Measurements from ENCODE around the gene ANK3.

ANK3 gene

DNA sequence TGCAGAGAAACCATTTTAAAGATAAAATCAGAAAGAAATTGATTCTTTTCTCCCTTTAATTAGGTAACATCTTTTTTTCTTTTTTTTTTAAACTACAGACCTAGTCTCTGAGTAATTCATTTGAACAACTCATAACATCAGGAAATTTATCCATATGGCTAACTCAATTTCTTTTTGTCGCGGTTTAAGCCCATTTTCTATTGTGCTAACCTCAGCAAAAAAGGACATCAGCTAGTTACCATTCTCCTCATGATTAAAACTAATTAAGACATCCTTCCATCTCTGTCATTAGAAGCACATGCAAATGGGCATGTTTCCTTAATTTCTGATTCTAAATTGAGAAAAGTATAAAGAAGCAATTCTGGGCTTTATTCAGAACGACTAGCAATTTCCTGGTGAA, 57.8 kb downstream of the ANK3 start:
- Mint-ChIP-seq H3K9me3 (no peaks in the 10 kb centered on the region), H3K4me3 (no peak overlapping the region), H3K27ac (no peak overlapping the region), H3K4me1 (ENCODE audit: low read depth) (no peaks in the 10 kb centered on the region), H3K36me3 (ENCODE audit: low read depth) (no peaks in the 10 kb centered on the region), H3K27me3 (no peaks in the 10 kb centered on the region)

DNA sequence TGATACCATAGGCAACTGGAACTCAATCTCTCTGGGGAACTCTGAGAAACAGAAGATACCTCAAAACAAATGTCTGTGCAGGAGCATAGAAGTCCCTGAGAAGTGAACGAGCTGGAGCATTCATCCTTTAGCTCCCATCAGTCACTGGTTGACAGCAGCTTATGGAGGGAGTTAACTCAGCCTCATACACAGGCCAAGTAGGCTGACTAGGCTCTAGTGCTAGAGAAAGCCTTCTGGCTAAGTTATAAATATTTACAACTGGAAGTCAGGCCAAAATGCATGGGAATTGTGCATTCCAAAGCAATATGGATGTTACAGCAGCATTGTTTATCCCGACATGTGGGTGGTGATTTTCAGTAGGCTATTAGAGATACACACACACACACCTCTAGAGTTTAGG, 66.5 kb downstream of the ANK3 start:
- H3K4me1 Mint-ChIP-seq (ENCODE audit: low read depth): no peaks in the 10 kb centered on the region
- H3K27me3 Mint-ChIP-seq: no peaks in the 10 kb centered on the region
- H3K36me3 Mint-ChIP-seq (ENCODE audit: low read depth): no peaks in the 10 kb centered on the region
- H3K9me3 Mint-ChIP-seq: no peaks in the 10 kb centered on the region
- no peak overlapping the region for H3K4me3 Mint-ChIP-seq
- no peak overlapping the region for H3K27ac Mint-ChIP-seq

DNA sequence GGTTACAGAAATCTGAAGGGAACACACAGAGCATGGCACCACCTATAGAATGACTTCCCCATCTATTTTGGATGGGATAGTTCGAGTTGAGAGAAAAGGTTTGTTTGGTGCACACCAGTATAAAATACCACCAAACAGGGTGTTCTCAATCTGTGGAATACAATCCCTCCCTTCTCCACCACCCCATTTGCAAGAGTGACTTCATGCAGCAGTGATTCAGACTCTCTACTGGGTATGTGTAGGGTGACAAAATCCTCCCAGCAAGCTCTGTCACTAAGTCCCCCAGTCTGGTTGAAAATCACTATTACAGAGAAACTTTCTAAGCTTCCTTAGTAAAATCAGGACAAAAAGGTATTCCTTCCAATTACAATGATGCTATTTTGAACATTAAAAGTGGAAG, 69.0 kb downstream of the ANK3 start:
- Mint-ChIP-seq H3K4me1 (ENCODE audit: low read depth) (no peaks in the 10 kb centered on the region), H3K36me3 (ENCODE audit: low read depth) (no peaks in the 10 kb centered on the region), H3K4me3 (no peak overlapping the region), H3K27me3 (no peaks in the 10 kb centered on the region), H3K27ac (no peak overlapping the region), H3K9me3 (no peaks in the 10 kb centered on the region)

DNA sequence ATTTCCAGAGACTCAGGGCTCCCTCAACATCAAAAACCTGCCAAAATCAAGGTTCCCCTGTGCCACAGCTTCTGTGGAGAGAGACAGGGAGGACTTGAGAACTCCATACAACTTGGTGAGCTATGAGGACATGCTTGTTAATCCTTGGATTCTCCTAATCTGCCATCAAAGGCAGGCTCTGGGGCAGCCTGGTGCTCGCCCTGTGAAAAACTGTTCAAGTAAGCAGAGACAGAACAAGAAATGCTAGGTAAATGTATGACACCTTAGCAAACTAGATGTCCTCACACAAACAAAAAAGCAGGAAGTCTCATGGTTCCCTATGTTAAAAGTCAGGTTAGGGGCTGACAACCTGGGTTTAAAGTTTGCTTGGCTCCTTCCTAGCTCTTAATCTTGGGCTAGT, 73.6 kb downstream of the ANK3 start:
- no peak overlapping the region for H3K27ac Mint-ChIP-seq
- no peaks in the 10 kb centered on the region for H3K27me3 Mint-ChIP-seq
- H3K4me1 Mint-ChIP-seq (ENCODE audit: low read depth): peaks cover 15% of the 10 kb centered on the region
- no peak overlapping the region for H3K4me3 Mint-ChIP-seq
- no peaks in the 10 kb centered on the region for H3K36me3 Mint-ChIP-seq (ENCODE audit: low read depth)
- no peaks in the 10 kb centered on the region for H3K9me3 Mint-ChIP-seq

DNA sequence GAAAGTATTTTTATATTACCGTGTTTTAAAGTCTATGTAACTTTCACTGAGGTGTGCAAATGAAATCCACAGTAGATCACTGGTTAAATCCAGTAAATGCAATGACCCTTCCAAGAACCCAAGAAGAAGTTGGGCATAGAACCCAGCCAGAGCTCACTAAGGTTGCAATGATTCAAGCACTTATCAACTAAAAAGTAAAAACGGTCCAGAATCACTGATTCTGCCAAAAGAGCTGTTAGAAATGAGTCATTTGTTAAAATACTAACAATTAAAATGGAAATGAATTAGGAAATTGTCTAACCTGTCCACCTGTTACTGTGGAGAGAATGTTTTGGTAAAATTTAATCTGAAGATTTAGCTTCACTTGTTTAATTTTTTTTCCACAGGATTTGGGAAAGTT, 74.4 kb downstream of the ANK3 start:
- H3K9me3 Mint-ChIP-seq: no peaks in the 10 kb centered on the region
- H3K36me3 Mint-ChIP-seq (ENCODE audit: low read depth): no peaks in the 10 kb centered on the region
- H3K27me3 Mint-ChIP-seq: no peaks in the 10 kb centered on the region
- peaks cover 15% of the 10 kb centered on the region for H3K4me1 Mint-ChIP-seq (ENCODE audit: low read depth)
- H3K4me3 Mint-ChIP-seq: no peak overlapping the region
- no peak overlapping the region for H3K27ac Mint-ChIP-seq

DNA sequence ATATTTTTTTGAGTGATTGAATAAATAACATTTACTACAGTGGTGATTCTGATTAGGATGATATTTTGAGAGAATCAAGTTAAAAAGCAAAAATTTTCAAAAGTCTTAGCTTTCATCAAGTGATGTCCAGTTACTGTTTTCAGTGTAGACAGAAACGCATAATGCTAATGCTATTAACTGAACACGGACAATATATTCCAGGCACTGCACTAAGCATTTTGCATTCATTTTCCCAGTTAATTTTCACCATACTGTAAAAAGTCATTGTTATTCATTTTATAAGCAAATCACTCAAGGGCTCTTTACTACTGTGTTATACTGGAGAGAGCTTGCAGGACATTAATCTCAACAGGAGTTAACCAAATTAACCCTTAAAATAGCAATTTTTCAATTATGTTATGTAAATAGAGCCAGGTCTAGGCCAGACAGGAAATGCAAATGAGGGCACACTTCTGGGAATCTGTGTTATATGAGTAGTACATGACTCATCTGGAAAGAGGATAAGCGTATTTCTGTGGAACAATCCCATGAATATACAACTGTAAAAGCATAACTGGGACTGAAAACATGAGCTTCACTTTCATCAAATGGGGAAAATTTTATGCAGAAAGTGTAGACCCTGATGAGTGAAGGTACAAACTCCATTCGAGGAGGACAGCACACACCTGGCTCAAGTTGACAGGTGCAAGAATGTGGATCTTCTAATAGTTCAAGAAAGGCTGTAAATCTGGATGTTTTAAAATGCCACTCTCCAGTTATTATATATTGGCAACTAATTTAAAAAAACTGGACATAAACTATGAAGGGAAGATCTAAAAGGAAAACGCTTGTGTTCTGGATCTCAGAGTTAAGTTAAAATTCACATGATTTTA, 75.4 kb downstream of the ANK3 start:
- Mint-ChIP-seq H3K36me3 (ENCODE audit: low read depth) (no peaks in the 10 kb centered on the region), H3K4me1 (ENCODE audit: low read depth) (peaks cover 15% of the 10 kb centered on the region), H3K9me3 (no peaks in the 10 kb centered on the region), H3K27me3 (no peaks in the 10 kb centered on the region), H3K4me3 (no peak overlapping the region), H3K27ac (no peak overlapping the region)

DNA sequence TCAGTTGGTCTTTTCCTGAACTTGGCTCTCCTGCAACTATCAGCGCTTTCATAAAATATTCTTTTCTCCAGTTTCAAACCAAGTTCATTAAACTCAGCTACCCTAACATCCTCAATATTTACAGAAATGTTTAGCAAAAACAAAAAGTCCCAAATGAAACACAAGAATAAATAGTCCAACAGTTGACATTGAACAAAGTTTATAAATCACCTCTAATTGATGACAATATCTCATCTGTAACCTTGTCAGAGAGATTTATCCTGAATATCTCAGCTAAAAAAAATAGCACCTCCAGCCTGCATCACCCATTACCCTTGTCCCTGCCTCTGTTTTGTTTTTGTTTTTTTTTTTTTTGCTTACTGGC, 76.1 kb downstream of the ANK3 start:
- no peaks in the 10 kb centered on the region for H3K36me3 Mint-ChIP-seq (ENCODE audit: low read depth)
- no peak overlapping the region for H3K4me3 Mint-ChIP-seq
- H3K9me3 Mint-ChIP-seq: no peaks in the 10 kb centered on the region
- H3K27ac Mint-ChIP-seq: no peak overlapping the region
- no peaks in the 10 kb centered on the region for H3K27me3 Mint-ChIP-seq
- peaks cover 15% of the 10 kb centered on the region for H3K4me1 Mint-ChIP-seq (ENCODE audit: low read depth)

DNA sequence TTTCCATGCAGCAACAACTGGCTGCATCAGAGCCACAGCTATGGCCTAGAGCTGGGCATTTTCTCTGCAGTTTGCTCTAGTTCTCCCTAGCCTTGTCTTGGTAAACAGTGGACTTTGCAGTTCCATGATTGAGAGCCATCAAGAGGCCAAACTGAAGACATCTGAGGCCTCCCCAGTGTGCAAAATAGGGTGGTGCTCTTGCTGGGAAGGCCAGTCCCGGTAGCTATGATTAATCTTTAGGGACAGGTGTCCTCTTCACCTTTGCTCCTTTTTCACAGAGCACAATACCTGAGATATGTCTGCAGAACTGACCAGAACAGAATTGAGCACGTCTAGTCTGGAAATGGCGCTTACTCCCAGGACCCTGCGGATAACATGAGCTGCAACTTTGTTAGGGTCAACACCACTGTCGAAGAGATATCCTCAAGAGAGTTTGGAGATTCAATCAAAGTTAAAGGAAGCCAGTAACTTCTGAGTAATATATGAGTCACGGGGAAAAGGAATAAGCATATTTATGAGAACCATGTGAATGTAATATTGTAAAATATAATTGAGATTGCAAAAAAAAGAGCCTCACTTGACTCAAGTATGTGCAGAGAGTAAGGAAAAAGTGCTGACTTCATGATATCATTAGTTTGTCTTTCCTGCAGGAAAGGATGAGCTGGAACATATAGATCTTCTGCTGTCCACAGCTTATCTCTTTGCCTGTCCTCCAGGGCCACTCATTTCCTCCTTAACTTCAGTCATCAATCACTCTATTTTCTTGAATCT, 76.7 kb downstream of the ANK3 start:
- Mint-ChIP-seq H3K4me3 (no peak overlapping the region), H3K4me1 (ENCODE audit: low read depth) (peaks cover 15% of the 10 kb centered on the region), H3K27ac (no peak overlapping the region), H3K27me3 (no peaks in the 10 kb centered on the region), H3K9me3 (no peaks in the 10 kb centered on the region), H3K36me3 (ENCODE audit: low read depth) (no peaks in the 10 kb centered on the region)

DNA sequence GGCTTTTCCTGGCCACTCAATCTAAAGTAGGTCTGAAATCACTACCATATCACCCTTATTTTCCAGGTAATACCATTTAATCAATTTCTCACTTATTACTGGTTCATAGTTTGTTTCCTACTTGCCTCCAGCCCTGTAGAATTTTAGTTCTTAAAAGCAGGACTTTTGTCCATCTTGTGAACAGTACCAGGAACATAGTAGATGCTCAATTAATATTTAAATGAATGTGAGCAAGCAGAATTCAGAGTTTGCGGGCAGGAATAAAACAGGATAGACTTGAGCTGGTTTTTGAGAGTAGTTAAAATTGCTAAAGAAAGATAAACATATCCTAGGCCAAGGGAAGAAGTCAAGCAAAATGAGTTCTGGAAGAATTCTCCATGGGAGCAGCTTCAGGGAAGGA, 77.9 kb downstream of the ANK3 start:
- Mint-ChIP-seq H3K4me1 (ENCODE audit: low read depth) (peaks cover 18% of the 10 kb centered on the region), H3K27ac (no peak overlapping the region), H3K9me3 (no peaks in the 10 kb centered on the region), H3K27me3 (no peaks in the 10 kb centered on the region), H3K4me3 (no peak overlapping the region), H3K36me3 (ENCODE audit: low read depth) (no peaks in the 10 kb centered on the region)

DNA sequence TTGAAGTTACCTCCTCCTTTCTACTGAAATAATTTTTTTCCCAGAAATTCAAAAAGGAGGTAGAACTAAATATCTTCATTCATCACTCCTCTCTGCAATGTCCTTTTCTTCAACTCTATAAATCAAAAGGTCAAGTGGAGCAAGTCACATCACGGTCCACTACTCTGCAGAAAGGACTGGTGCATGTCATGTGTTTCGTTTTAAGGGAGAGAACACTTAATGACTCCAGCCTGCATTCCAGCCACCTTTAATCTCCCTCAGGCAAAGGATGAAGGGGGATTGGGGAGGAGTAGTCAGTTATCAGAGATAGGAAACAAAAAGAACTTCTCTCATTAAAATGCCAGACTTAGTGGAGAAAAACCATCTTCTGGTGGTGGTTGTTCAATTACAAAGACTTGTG, 78.9 kb downstream of the ANK3 start:
- H3K9me3 Mint-ChIP-seq: no peaks in the 10 kb centered on the region
- H3K36me3 Mint-ChIP-seq (ENCODE audit: low read depth): no peaks in the 10 kb centered on the region
- H3K4me1 Mint-ChIP-seq (ENCODE audit: low read depth): peaks cover 18% of the 10 kb centered on the region
- no peaks in the 10 kb centered on the region for H3K27me3 Mint-ChIP-seq
- H3K4me3 Mint-ChIP-seq: no peak overlapping the region
- H3K27ac Mint-ChIP-seq: no peak overlapping the region

DNA sequence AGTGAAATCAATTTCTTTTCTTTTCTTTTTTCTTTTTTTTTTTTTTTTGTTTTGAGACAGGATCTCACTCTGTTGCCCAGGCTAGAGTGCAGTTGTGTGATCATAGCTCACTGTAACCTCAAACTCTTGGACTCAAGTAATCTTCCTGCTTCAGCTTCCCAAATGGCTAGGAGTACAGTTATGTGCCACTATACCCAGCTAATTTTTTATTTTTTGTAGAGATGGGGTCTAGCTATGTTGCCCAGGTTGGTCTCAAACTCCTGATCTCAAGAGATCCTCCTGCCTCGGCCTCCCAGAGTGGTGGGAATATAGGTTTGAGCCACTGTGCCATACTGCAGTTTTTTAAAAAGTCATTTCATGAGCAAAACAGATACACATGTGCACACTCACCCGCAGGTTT, 79.8 kb downstream of the ANK3 start:
- H3K27me3 Mint-ChIP-seq: no peaks in the 10 kb centered on the region
- H3K4me3 Mint-ChIP-seq: no peak overlapping the region
- H3K27ac Mint-ChIP-seq: no peak overlapping the region
- peaks cover 17% of the 10 kb centered on the region for H3K4me1 Mint-ChIP-seq (ENCODE audit: low read depth)
- H3K36me3 Mint-ChIP-seq (ENCODE audit: low read depth): no peaks in the 10 kb centered on the region
- H3K9me3 Mint-ChIP-seq: no peaks in the 10 kb centered on the region

DNA sequence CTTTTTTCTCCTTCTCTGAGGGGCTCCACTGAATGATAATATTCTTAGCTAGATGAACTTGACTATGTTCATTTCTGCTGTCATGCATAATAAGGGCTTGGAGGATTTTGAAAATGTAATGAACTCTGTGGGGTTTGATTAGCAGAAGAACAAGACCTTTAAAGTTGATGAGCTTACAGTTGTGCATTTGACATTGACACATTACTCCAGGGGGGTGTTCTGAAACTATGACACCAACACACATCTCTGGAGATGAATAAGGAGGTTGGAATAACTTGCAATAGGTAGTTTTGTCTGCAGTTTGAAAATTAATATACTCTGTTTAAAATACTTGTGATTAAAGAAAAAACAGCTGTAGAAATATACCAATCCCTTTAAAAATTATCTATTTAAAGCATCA, 80.3 kb downstream of the ANK3 start:
- no peaks in the 10 kb centered on the region for H3K27me3 Mint-ChIP-seq
- H3K27ac Mint-ChIP-seq: no peak overlapping the region
- H3K9me3 Mint-ChIP-seq: no peaks in the 10 kb centered on the region
- H3K4me1 Mint-ChIP-seq (ENCODE audit: low read depth): peaks cover 12% of the 10 kb centered on the region
- H3K36me3 Mint-ChIP-seq (ENCODE audit: low read depth): no peaks in the 10 kb centered on the region
- no peak overlapping the region for H3K4me3 Mint-ChIP-seq

DNA sequence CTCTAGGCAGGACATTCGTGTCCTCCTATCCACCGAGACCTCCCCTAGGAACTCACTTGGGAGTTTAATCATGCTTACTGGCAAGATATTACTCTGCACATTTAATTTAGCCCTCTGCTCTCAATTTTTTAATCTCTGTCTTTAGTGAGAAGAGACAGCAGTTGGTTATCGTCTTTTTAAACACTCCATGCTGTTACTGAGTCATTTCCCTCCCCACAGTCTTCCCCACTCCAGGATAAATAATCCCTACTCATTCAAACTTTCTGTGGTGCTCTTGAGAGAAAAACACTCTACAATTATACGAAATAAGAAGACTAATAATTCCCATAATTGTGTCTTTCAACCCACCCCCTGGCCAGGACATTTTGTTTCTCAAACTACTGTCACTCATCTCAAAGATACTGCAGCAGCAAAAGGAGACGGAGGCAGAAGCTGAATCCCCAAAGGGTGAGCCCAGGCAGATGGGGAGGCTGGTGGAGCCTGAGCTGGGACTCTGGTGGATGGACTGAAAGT, 84.2 kb downstream of the ANK3 start:
- H3K27ac Mint-ChIP-seq: no peak overlapping the region
- no peaks in the 10 kb centered on the region for H3K27me3 Mint-ChIP-seq
- no peak overlapping the region for H3K4me3 Mint-ChIP-seq

DNA sequence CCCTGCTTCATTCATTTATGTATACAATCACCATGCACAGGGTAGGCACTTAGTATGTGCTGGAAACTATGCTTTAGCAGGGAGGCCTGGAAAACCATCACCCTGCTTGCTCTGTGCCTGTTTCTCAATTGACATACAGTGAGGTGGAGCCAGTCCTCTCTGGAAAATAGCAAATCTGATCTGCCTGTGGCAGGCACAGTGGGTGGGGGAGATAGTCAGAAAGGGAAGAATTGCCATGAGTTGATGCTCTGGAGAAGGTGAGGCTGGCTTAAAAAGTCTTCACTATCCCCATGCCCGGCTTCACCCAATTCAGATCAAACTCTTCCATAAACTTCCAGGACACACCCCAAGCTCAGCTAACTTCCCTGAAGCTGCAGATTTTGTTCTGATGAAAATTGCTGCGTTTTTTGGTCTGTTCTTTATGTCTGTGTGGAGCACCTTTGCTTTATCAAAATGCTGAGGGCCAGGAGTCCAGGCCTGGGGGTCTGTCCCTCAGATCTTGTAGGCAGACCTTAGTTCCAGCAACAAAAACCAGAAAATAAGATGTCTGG, 84.8 kb downstream of the ANK3 start:
- Mint-ChIP-seq H3K4me3 (no peak overlapping the region), H3K9me3 (no peaks in the 10 kb centered on the region), H3K27me3 (no peaks in the 10 kb centered on the region), H3K27ac (no peak overlapping the region), H3K36me3 (ENCODE audit: low read depth) (no peaks in the 10 kb centered on the region), H3K4me1 (ENCODE audit: low read depth) (peaks cover 3% of the 10 kb centered on the region)

More for the DNA sequence above, 84.2 kb downstream of the ANK3 start:
- no peaks in the 10 kb centered on the region for H3K36me3 Mint-ChIP-seq (ENCODE audit: low read depth)
- H3K9me3 Mint-ChIP-seq: no peaks in the 10 kb centered on the region
- peaks cover 3% of the 10 kb centered on the region for H3K4me1 Mint-ChIP-seq (ENCODE audit: low read depth)

DNA sequence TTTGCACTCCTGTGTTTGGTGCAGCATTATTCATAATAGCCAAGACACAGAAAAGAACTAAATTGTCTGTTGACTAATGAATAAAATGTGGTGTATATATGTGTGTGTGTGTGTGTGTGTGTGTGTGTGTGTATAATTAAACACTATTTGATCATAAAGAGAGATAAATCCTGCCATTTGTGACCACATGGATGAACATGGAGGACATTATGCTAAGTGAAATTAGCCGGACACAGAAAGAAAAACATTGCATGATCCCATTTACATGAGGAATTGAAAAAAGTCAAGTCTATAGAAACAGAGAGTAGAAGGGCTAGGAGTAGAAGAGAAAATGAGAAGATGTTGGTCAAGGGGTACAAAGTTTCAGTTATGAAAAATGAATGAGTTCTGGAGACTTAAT, 85.9 kb downstream of the ANK3 start:
- no peaks in the 10 kb centered on the region for H3K9me3 Mint-ChIP-seq
- peaks cover 3% of the 10 kb centered on the region for H3K4me1 Mint-ChIP-seq (ENCODE audit: low read depth)
- no peaks in the 10 kb centered on the region for H3K36me3 Mint-ChIP-seq (ENCODE audit: low read depth)
- H3K27ac Mint-ChIP-seq: no peak overlapping the region
- H3K4me3 Mint-ChIP-seq: no peak overlapping the region
- H3K27me3 Mint-ChIP-seq: no peaks in the 10 kb centered on the region
